IPS-NIHi7 (cell line): ENCODE results near the gene TDRD7.

ENCODE experiments used
- DNase-seq: peaks from one replicate; pipeline ENCODE4 v3.0.0; 2012; ENCODE audit warnings: mixed read lengths; ENCODE audit errors: extremely low spot score

TDRD7 gene

GRCh38 chr9:97503862-97504210 lies 91.9 kb downstream of the TDRD7 start:
- no peak for DNase-seq

GRCh38 chr9:97504381-97505216 lies 92.7 kb downstream of the TDRD7 start:
- no peak for DNase-seq

GRCh38 chr9:97505845-97506244 lies 93.9 kb downstream of the TDRD7 start:
- DNase-seq = no peak

- no peak for DNase-seq
These were observed 94.4 kb downstream of the TDRD7 start for GRCh38 chr9:97506306-97506705.

- DNase-seq = no peak
These were observed 94.9 kb downstream of the TDRD7 start for GRCh38 chr9:97506787-97507186.

- DNase-seq = no peak
These were observed 95.6 kb downstream of the TDRD7 start for GRCh38 chr9:97507428-97507984.

- no peak for DNase-seq
These were observed 97.0 kb downstream of the TDRD7 start for GRCh38 chr9:97508852-97509251.

GRCh38 chr9:97510797-97511654 lies 99.1 kb downstream of the TDRD7 start:
- no peak for DNase-seq

- DNase-seq = no peak
These were observed 99.9 kb downstream of the TDRD7 start for GRCh38 chr9:97511655-97512427.

- no peak for DNase-seq
These were observed 101.2 kb downstream of the TDRD7 start for GRCh38 chr9:97512966-97513560.

GRCh38 chr9:97514531-97514930 lies 102.6 kb downstream of the TDRD7 start:
- no peak for DNase-seq

- no peak for DNase-seq
These were observed 103.8 kb downstream of the TDRD7 start for GRCh38 chr9:97515662-97516061.

GRCh38 chr9:97516111-97516510 lies 104.2 kb downstream of the TDRD7 start:
- no peak for DNase-seq

GRCh38 chr9:97517331-97518089 lies 105.6 kb downstream of the TDRD7 start:
- no peak for DNase-seq

GRCh38 chr9:97518166-97518908 lies 106.4 kb downstream of the TDRD7 start:
- DNase-seq = no peak

GRCh38 chr9:97518909-97519307 lies 107.0 kb downstream of the TDRD7 start:
- no peak for DNase-seq

GRCh38 chr9:97519441-97519970 lies 107.6 kb downstream of the TDRD7 start:
- no peak for DNase-seq

GRCh38 chr9:97521576-97522333 lies 109.9 kb downstream of the TDRD7 start:
- no peak for DNase-seq

- DNase-seq = no peak
These were observed 112.5 kb downstream of the TDRD7 start for GRCh38 chr9:97524424-97524823.
